ENCODE results near the gene HHLA2. TPM values are rescaled to one million over a fixed set of nuclear protein-coding genes. Genes with fewer than 3 reads are reported as not detected.

The HHLA2 gene
- total RNA-seq, 2 experiments from 2014 or later, result 9.5 to 11.6 TPM

DNA sequence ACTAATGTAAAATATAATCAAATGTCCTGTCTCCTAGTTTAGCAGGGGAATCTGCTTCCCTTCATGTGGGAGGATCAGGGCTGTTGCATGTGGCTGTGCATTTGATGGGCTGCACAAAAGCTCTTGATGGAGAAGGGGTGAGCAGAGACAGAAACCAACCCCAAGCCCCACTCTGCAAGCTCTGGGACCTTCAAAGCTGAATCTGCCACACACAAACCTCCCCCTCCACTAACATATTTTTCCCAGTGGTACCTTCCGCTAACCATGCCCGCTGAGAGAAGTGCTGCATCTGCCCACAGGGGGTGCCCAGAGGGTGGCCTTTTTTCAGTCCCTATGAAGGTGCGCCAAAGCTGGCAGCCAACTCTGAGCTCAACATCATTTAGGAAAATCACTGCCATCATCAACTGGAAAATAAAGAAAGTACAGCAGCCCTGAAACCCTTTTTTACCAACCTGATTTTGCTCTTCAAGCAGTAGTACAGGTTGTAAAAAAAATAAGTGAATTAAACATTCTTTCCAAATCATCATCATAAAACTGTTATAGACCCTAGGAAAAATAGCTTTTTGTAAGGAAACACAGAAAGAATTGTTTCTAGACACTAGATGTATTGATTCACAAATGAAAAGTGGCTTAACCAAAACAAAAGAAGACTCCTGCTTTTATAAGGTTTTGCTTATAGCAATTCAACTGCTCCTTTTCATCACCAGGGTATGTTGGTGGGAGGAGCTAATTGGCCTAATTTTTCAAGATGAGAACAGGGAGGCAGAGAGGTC is 97.0 kb downstream of the HHLA2 start:
- H3K36me3 Mint-ChIP-seq (ENCODE audit: low read depth), result no peaks in the 10 kb centered on the region
- ChIA-PET CTCF (interaction anchor here (0.7 to 1.7 kb wide), 2 partner anchors 13 to 137 kb away, joined by 3 to 5 read pairs; no protein-coding TSS in a partner anchor), POLR2A (interaction anchor here (1.4 kb wide), 1 partner anchor 13 kb away, joined by 3 read pairs; no protein-coding TSS in a partner anchor)
- H3K27ac Mint-ChIP-seq, result no peak overlapping the region
- no peak overlapping the region for H3K4me3 Mint-ChIP-seq
- peaks cover 12% of the 10 kb centered on the region for H3K4me1 Mint-ChIP-seq
- DNase-seq, result no peak
- no peaks in the 10 kb centered on the region for H3K9me3 Mint-ChIP-seq
- H3K27me3 Mint-ChIP-seq, result peaks cover 6% of the 10 kb centered on the region

GRCh38 chr3:108394016-108394415 is 97.7 kb downstream of the HHLA2 start:
- Mint-ChIP-seq H3K4me3 (no peak overlapping the region), H3K27me3 (peaks cover 6% of the 10 kb centered on the region), H3K27ac (no peak overlapping the region), H3K9me3 (no peaks in the 10 kb centered on the region), H3K36me3 (ENCODE audit: low read depth) (no peaks in the 10 kb centered on the region), H3K4me1 (peaks cover 5% of the 10 kb centered on the region)
- POLR2A ChIA-PET, result no interaction called here
- no peak for DNase-seq
- CTCF ChIA-PET, result interaction anchor here (1.7 kb wide), 1 partner anchor 12 kb away, joined by 5 read pairs; no protein-coding TSS in a partner anchor

DNA sequence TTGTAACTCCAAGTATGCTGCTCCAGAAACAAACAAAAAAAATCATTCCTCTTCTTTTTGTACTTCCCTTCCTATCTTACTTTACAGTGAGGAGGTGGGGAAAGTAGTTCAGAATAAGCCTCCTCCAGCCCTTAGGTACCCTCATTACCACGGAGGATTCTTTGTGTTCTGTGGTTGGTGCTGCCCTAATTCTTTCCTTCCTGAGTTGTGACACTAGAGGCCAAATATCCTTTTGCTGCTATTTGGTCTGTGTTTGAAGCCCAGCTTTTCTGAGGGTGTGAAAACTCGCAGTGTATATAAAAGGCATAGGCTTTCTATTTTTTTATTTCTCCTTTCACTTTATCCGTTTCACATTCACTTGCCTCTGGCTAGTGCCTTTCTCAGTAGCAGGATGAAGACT is 98.2 kb downstream of the HHLA2 start:
- CTCF ChIA-PET, result no interaction called here
- Mint-ChIP-seq H3K27me3 (peaks cover 6% of the 10 kb centered on the region), H3K4me1 (no peaks in the 10 kb centered on the region), H3K9me3 (no peaks in the 10 kb centered on the region), H3K4me3 (no peak overlapping the region), H3K27ac (no peak overlapping the region), H3K36me3 (ENCODE audit: low read depth) (no peaks in the 10 kb centered on the region)
- no peak for DNase-seq
- POLR2A ChIA-PET, result no interaction called here

GRCh38 chr3:108396336-108396735 is 100.0 kb downstream of the HHLA2 start:
- ChIA-PET POLR2A (no interaction called here), CTCF (no interaction called here)
- Mint-ChIP-seq H3K36me3 (ENCODE audit: low read depth) (no peaks in the 10 kb centered on the region), H3K9me3 (no peaks in the 10 kb centered on the region), H3K27ac (no peak overlapping the region), H3K27me3 (peaks cover 4% of the 10 kb centered on the region), H3K4me1 (no peaks in the 10 kb centered on the region), H3K4me3 (no peak overlapping the region)
- DNase-seq, result no peak

DNA sequence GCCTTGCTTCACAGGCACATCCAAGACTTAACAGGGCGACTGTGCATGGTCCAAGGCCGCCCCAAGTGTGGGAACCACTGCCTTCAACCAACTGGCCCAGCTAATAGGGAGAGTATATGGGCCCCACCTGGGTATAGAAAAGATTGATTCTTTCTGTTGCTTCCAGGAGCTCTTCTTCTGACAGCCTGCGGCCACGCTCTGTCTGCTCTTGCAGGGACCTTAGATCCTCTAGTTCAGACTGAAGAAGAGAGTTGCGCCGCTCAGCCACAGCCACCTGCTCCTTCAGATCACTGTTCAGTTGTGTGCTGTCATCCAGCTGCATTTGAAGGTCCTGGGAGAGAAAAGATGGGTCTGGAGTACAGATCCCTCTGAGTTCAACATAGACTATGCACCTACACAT is 102.2 kb downstream of the HHLA2 start:
- no peaks in the 10 kb centered on the region for H3K27me3 Mint-ChIP-seq
- no peaks in the 10 kb centered on the region for H3K36me3 Mint-ChIP-seq (ENCODE audit: low read depth)
- CTCF ChIA-PET, result no interaction called here
- no peak for DNase-seq
- H3K27ac Mint-ChIP-seq, result no peak overlapping the region
- POLR2A ChIA-PET, result no interaction called here
- no peak overlapping the region for H3K4me3 Mint-ChIP-seq
- no peaks in the 10 kb centered on the region for H3K9me3 Mint-ChIP-seq
- H3K4me1 Mint-ChIP-seq, result no peaks in the 10 kb centered on the region

DNA sequence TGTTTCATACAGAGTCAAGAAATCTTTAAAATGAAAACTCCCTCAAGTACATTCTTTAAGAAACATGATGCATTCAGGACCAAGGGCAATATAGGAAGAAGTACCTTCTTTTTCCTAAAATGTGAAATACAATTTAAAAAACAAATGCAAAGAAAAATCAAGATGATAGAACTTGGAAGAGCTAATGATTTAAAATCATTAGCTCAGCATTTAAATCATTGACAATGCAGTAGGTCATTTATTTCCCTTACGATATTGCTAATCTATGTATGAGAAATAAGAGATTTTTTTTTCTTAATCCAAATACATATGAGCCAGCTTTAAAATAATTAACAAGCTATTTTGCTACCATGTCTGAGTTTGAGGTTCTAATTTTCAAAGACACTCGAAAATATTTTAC is 105.5 kb downstream of the HHLA2 start:
- POLR2A ChIA-PET, result no interaction called here
- Mint-ChIP-seq H3K4me3 (no peak overlapping the region), H3K27me3 (no peaks in the 10 kb centered on the region), H3K9me3 (no peaks in the 10 kb centered on the region), H3K4me1 (peaks cover 3% of the 10 kb centered on the region), H3K36me3 (ENCODE audit: low read depth) (no peaks in the 10 kb centered on the region), H3K27ac (no peak overlapping the region)
- DNase-seq, result no peak
- CTCF ChIA-PET, result interaction anchor here (0.5 to 4.3 kb wide), 3 partner anchors 17 to 248 kb away, joined by 3 to 26 read pairs (median 3); no protein-coding TSS in a partner anchor

- ChIA-PET CTCF (interaction anchor here (0.7 to 4.3 kb wide), 5 partner anchors 22 to 318 kb away, joined by 3 to 26 read pairs (median 5); no protein-coding TSS in a partner anchor), POLR2A (no interaction called here)
- DNase-seq, result no peak
- H3K27me3 Mint-ChIP-seq, result no peaks in the 10 kb centered on the region
- no peak overlapping the region for H3K4me3 Mint-ChIP-seq
- no peaks in the 10 kb centered on the region for H3K36me3 Mint-ChIP-seq (ENCODE audit: low read depth)
- no peaks in the 10 kb centered on the region for H3K9me3 Mint-ChIP-seq
- peaks cover 3% of the 10 kb centered on the region for H3K4me1 Mint-ChIP-seq
- H3K27ac Mint-ChIP-seq, result no peak overlapping the region
Observed at GRCh38 chr3:108403198-108403597, 106.8 kb downstream of the HHLA2 start.

DNA sequence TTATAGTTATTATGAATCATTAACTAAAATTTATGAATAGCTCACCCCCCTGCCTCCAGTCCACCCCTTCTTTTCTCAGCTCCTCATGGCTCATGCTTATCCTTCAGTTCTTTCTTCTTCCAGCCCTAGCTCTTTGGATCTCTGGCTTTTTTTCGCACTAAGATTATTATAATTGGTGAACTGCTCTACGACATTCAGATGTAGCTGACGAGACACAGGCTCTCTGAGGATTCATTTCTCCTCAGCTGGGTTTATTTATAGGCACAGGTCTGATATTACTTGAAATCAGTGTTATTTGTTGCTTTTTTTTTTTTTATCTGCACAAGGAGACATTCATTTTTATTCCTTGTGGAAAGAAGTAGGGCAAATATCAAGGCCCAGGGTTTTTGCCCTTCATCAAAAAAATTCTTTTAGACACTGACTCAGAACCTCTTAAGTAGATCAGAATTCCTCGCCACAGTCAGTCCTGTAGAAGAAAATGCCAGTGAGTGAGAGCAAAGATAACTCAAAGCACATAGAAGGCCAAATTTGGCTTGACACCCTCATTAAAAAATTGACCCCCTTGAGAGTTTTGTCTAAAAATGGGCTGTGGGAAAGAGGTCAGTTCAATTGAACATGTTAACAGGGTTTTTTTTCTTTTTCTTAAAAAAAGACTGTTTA is 107.5 kb downstream of the HHLA2 start:
- POLR2A ChIA-PET, result no interaction called here

DNA sequence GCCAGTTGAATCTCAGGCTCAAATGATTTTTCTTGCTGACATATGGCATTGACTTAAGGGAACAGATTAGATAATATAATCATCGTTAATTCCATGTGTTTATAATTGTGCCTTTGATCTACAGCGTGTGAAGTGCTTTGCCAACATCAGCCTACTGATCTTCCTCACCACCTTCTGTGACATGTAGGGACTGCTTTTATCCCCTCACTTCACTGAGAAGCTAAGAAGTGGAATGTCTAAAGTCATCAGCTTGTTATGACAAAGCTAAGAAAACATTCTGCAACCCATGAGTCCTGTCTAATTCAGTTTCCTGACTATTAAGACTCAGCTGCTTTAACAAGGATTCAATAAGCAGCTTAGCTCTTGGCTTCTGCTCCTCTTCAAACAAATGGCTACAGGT is 108.0 kb downstream of the HHLA2 start:
- ChIA-PET CTCF (interaction anchor here (0.9 to 4.3 kb wide), 4 partner anchors 73 to 722 kb away, joined by 4 to 26 read pairs (median 8); no protein-coding TSS in a partner anchor), POLR2A (no interaction called here)
- H3K27ac Mint-ChIP-seq, result no peak overlapping the region
- peaks cover 3% of the 10 kb centered on the region for H3K4me1 Mint-ChIP-seq
- H3K36me3 Mint-ChIP-seq (ENCODE audit: low read depth), result no peaks in the 10 kb centered on the region
- DNase-seq, result no peak
- H3K9me3 Mint-ChIP-seq, result no peaks in the 10 kb centered on the region
- H3K27me3 Mint-ChIP-seq, result no peaks in the 10 kb centered on the region
- no peak overlapping the region for H3K4me3 Mint-ChIP-seq

More for the DNA sequence above, 107.5 kb downstream of the HHLA2 start:
- Mint-ChIP-seq H3K9me3 (no peaks in the 10 kb centered on the region), H3K36me3 (ENCODE audit: low read depth) (no peaks in the 10 kb centered on the region), H3K27me3 (no peaks in the 10 kb centered on the region), H3K27ac (no peak overlapping the region), H3K4me3 (no peak overlapping the region), H3K4me1 (peaks cover 3% of the 10 kb centered on the region)
- DNase-seq, result no peak
- CTCF ChIA-PET, result interaction anchor here (0.7 to 4.3 kb wide), 6 partner anchors 23 to 476 kb away, joined by 3 to 26 read pairs (median 6); no protein-coding TSS in a partner anchor

DNA sequence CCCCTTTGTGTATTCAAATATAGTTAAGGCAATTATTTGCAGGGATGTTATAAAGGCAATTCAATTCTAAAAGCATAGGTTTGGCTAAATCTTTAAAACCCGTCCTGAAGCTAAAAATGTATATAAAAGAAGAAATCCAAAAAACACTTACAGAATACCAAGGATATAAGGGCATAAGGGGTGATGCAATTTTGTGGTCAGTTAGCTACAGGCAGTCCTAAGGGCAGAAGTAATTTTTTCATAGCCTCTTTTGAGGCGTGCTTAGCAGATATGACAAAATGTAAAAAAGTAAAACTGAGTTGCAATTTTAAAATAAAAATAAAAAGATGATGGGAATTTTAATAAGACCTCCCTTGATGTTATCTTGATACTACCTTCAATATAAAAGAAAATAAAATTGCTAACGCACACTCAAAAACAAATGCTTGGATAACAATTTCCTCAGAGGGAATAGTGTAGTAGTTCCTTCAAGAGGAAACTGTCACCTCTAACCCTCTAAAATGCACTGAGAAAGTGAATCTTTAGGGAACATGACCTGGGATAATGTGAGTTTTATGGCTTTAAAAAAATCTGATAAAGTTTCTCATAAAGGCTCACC is 109.8 kb downstream of the HHLA2 start:
- Mint-ChIP-seq H3K4me3 (no peak overlapping the region), H3K36me3 (ENCODE audit: low read depth) (no peaks in the 10 kb centered on the region), H3K27me3 (peaks cover under 1% of the 10 kb centered on the region), H3K4me1 (peaks cover 3% of the 10 kb centered on the region), H3K27ac (no peak overlapping the region), H3K9me3 (no peaks in the 10 kb centered on the region)
- DNase-seq, result no peak
- POLR2A ChIA-PET, result interaction anchor here (1.9 kb wide), 1 partner anchor 183 kb away, joined by 5 read pairs; no protein-coding TSS in a partner anchor
- CTCF ChIA-PET, result interaction anchor here (0.7 to 4.3 kb wide), 8 partner anchors 13 to 479 kb away, joined by 3 to 26 read pairs (median 4); no protein-coding TSS in a partner anchor

- H3K9me3 Mint-ChIP-seq, result no peaks in the 10 kb centered on the region
- POLR2A ChIA-PET, result interaction anchor here (1.9 kb wide), 1 partner anchor 183 kb away, joined by 5 read pairs; no protein-coding TSS in a partner anchor
- peaks cover 3% of the 10 kb centered on the region for H3K4me1 Mint-ChIP-seq
- peaks cover 2% of the 10 kb centered on the region for H3K27me3 Mint-ChIP-seq
- H3K27ac Mint-ChIP-seq, result no peak overlapping the region
- DNase-seq, result no peak
- CTCF ChIA-PET, result interaction anchor here (0.7 to 2.5 kb wide), 6 partner anchors 14 to 479 kb away, joined by 3 to 12 read pairs (median 4); no protein-coding TSS in a partner anchor
- no peak overlapping the region for H3K4me3 Mint-ChIP-seq
- H3K36me3 Mint-ChIP-seq (ENCODE audit: low read depth), result no peaks in the 10 kb centered on the region
Observed at GRCh38 chr3:108406661-108407206, 110.4 kb downstream of the HHLA2 start.

DNA sequence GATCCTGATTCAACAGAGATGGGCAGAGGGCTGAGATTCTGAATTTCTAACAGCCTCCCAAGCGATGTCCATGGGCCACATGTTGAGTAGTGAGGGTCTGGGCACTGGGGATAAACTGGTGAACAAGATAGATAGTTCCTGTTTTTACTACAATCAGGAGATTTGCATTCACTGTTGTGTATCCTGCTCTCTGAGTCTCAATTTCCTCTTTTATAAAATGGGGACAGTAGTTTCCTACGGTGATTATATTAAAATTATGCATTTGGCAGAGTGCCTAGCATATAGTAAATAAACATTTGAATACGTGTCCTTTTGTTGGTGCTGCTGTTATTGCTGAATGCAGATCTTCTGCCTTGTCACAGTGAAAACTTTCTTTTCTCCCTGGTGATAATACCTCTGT is 111.5 kb downstream of the HHLA2 start:
- H3K9me3 Mint-ChIP-seq, result no peaks in the 10 kb centered on the region
- DNase-seq, result no peak
- no peak overlapping the region for H3K27ac Mint-ChIP-seq
- H3K4me3 Mint-ChIP-seq, result no peak overlapping the region
- POLR2A ChIA-PET, result no interaction called here
- H3K4me1 Mint-ChIP-seq, result peaks cover 3% of the 10 kb centered on the region
- CTCF ChIA-PET, result interaction anchor here (0.7 to 1.6 kb wide), 3 partner anchors 255 to 480 kb away, joined by 3 to 12 read pairs (median 5); no protein-coding TSS in a partner anchor
- H3K36me3 Mint-ChIP-seq (ENCODE audit: low read depth), result no peaks in the 10 kb centered on the region
- H3K27me3 Mint-ChIP-seq, result peaks cover 2% of the 10 kb centered on the region

All from activated CD4-positive, alpha-beta memory T cell treated with anti-CD3 and anti-CD28 coated beads, Interleukin-2, amount 10 ng/mL, durations not matched to agents 7 days and 5 days (primary cell).